DMS79 treated with DMSO at 0.1 percent for 48 hours (cell line): ENCODE results near the gene NCAPH2.

Experiments used
- DNase-seq: peaks from one replicate; lab custom pipeline; 2025; lab: John Stamatoyannopoulos, UW

NCAPH2 gene

DNA sequence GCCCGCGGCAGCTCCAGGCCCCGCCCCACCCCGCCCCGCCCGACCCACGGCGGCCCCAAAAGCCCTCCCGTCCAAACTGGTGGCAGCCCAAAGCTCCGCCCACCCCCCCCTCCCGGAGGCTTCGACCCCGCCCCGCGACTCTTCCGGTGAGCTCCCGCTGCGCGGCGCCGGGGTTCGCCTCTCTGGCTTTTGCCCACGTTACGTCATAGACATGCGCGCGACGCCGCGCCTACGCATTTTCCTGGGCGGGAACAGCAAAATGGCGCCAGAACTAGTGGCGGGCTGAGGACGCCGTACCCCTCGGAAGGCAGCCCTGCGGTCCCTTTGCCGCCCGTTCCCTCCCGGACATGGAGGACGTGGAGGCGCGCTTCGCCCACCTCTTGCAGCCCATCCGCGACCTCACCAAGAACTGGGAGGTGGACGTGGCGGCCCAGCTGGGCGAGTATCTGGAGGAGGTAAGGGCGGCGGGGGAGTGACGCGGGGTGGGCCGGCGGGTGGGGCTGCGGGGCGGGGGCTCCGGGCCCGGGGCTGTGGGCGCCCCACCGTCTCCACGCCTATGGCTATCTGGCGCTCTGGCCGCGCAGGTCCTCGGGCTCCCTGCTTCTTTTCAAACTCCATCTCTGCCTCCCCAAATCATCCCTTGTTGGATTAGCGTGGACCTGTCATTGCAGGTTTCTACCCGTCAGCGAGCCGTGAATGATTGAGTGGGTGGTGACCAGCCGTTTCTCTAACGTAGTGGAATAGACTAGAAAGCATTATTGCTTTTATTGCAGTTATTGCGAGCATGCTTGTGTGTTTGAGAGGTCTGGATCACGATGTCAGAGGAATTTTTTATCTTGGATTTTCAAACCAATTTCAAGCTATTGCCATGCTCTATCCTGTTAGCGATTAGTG lies at the start of gene NCAPH2:
Gene NCAPH2, plus strand, starts transcription at position 234 of the 894 bp plus-strand sequence. Its CDS starts 114 bp downstream, at position 348.
- peak; percentile 70 for DNase-seq

DNA sequence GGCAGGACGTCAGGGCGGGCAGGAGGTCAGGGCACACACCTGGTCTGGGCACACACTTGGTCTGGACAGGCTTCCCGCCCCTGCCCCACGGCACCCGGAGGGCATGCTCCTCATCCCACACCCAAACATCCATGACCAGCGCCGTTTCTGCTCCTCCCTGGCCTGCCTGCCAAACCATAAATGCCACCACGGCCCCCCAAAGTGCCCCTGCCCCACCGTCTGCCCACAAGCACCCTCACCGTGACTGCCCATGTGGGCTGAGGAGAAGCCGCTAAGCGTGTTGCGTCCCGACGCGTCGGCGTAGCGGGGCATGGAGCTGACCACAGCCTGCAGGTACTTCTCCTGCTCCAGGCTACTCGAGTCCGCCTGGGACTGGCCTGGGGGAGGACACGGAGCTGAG lies 49.0 kb upstream of the NCAPH2 start:
- DNase-seq, result no peak

- no peak for DNase-seq
Measured at GRCh38 chr22:50459496-50460140, 48.4 kb upstream of the NCAPH2 start.

GRCh38 chr22:50460938-50461337 lies 47.1 kb upstream of the NCAPH2 start:
- no peak for DNase-seq

- DNase-seq, result no peak
Measured at GRCh38 chr22:50461536-50461935, 46.5 kb upstream of the NCAPH2 start.

DNA sequence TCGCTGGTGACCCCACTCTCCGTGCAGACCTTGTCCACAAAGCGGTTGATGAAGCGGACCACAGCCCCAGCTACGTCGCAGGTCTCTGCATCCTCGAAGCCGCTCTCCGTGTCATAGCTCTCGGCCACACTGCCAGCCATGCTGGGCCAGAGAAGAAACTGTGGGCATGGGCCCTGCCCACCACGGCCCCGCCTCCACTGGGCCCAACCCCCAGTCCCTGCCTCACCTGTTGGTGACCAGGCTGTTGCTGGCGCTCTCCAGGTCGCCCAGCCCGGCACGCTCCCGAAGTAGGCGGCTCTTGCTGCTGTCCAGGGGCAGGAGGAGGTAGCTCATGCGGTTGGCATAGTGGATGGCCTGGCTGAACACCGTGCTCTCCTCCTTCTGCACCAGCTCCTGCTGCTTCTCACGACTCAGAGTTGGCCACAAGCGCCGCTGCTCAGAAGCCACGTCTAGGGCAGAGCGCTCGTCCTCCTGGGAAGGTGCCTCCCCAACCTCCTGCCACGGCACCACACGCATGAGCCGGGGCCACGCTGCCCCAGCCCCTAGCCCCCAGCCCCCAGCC lies 46.0 kb upstream of the NCAPH2 start:
- no peak for DNase-seq

GRCh38 chr22:50463188-50463900 lies 44.7 kb upstream of the NCAPH2 start:
- DNase-seq, result no peak

GRCh38 chr22:50464451-50464850 lies 43.6 kb upstream of the NCAPH2 start:
- DNase-seq, result no peak

DNA sequence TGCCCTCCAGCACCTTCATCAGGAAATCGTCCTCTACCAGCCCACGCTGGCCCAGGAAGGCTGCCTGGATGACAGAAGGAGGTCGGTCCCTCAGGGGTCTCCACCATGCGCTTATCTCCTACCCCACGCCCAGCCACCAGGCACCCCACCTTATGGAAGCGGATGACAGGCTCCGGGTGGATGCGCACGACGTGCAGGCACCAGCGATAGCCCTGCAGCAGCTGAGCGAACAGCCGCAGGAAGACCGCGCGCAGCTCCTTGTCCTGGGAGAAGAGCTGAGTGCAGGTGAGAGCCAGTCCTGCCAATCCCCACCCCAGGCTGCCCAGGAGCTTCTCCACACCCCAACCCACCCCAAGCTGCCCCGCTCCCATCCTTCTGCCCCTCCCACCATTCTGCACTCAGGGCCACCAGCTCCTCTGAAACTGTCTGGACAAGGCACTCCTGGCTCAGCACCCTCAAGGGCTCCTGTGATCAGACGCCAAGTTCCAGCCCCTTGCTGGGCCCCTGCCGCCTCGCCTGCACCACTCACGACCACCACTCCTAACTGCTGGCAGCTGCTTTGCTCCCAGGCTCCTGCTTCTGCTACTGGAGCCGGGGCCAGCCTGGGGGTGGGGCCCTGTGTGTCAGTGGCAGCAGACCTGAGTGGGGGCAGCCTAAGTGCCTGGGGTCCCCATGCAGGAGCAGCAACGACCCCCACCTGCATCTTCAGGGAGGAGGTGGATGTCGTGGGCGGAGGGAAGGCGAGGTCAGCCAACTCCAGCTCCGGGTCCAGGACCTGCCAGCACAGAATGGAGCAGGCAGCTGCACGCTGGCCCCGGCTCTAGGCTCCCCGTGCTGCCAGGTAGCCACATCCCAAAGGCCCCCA lies 42.7 kb upstream of the NCAPH2 start:
- no peak for DNase-seq

GRCh38 chr22:50467341-50467740 lies 40.7 kb upstream of the NCAPH2 start:
- no peak for DNase-seq

- no peak for DNase-seq
Measured at GRCh38 chr22:50467773-50468440, 40.1 kb upstream of the NCAPH2 start.

DNA sequence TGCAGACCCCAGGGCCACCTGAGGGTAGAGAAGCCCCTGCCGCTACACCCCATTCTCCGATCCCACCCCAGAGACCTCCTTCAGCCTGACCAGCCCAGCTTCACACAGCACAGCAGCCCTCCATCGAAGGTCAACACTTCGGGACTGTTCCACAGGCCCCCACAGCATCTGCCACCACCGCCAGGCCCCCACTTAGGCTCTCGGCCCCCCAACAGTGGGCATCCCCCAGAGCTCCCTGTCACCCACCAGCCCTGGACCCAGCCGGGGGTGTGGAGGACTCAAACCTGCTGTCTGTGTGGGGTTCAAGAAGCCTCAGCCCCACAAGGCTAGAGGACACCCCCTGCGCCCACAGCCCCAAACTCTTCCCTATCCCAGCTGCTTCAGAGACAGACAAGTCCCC lies 39.4 kb upstream of the NCAPH2 start:
- no peak for DNase-seq

GRCh38 chr22:50469377-50470305 lies 38.4 kb upstream of the NCAPH2 start:
- peak; percentile 32 for DNase-seq

DNA sequence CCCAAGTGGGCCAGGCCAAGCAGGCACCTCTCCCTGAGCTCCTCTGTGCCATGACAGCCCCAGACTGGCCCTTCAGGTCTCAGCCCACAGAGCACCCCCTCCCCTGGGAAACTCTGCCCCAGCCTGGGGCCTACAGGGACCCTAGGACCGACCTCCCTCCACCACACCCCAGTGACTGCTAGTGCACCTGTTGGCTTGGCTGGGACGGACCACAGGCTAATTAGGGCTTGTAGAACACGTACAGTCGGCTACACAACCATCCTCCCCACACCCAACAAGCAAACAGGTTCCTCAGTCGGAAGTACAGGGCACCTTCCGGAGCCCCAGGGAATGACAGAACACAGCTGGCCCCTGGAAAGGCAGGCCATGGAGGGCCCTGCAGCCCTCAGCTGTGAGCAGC lies 37.5 kb upstream of the NCAPH2 start:
- DNase-seq, result no peak

- no peak for DNase-seq
Measured at GRCh38 chr22:50471197-50471847, 36.7 kb upstream of the NCAPH2 start.

DNA sequence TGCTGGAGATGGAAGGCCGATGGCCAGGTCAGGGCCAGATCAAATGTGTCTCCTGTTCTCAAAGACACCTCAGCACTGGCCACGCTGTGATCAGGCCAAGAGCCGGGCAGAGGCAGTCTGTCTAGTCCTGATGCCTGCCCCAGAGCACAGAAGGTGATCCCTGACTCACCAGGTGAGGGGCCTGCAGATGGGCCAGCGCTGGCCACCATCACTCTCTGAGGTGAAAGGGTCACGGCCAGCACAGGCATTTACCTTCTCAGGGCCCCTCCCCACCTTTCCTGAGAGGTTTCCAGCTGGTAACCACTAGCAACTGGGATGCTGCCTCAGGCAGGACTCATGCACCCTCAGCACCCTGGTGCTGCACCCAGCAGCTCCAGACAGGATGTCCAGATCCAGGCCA lies 36.1 kb upstream of the NCAPH2 start:
- no peak for DNase-seq

DNA sequence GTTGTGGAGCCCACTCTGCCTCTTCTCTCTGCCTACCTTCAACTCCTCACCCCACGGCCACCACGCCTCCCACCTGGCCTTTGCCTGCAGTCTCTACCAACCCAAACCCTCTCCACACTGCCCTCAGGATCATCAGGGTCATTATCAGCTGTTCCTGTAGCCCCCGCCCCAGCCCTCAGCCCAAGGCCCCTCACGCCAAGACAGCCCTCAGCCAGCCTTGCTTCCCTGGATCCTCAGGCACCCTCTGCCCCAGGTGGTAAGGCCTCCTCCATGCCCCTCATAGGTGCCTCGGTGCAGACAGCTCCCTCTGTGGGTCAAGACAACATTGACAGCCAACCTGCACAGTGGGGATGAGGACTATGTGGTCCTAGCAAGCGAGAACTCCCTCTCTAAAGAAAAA lies 34.9 kb upstream of the NCAPH2 start:
- no peak for DNase-seq

- no peak for DNase-seq
Measured at GRCh38 chr22:50473855-50474671, 34.0 kb upstream of the NCAPH2 start.
